GM12878 (cell line): Measurements from ENCODE around the gene PLCD1.

Experiments
- CBX5 ChIP-seq: sonication (generic); IDR thresholded peaks from 2 replicates; pipeline ENCODE4 v1.6.1; 2016; ENCODE audit warnings: low read depth, moderate library complexity, mild to moderate bottlenecking, inconsistent platforms
- EP300 ChIP-seq, 2 experiments: fragments of 150-350 bp in 1 of 2; IDR thresholded peaks; 2 replicates each; pipeline ENCODE4 v1.6.1; 2011 to 2012; ENCODE audit warnings: low read depth in 2 of 2, low read length in 2 of 2, borderline replicate concordance in 1 of 2, improper control_type of control experiment in 1 of 2, inconsistent platforms in 1 of 2; ENCODE audit not compliant: control insufficient read depth in 1 of 2
- MXI1 ChIP-seq: fragments of 150-350 bp; IDR thresholded peaks from 2 replicates; pipeline ENCODE4 v1.6.1; 2011; ENCODE audit warnings: low read depth, mild to moderate bottlenecking, inconsistent platforms, low read length, improper control_type of control experiment
- POLR2A ChIP-seq: IDR thresholded peaks from 2 replicates; pipeline ENCODE4 v1.6.1; 2011; ENCODE audit warnings: low read depth, mild to moderate bottlenecking, low read length
- RFX5 ChIP-seq: IDR thresholded peaks from 2 replicates; pipeline ENCODE4 v1.6.1; 2011; ENCODE audit warnings: low read depth, low read length, improper control_type of control experiment
- SIN3A ChIP-seq: IDR thresholded peaks from 2 replicates; pipeline ENCODE4 v1.6.1; 2012; ENCODE audit warnings: low read depth, low read length, improper control_type of control experiment
- TAF1 ChIP-seq: IDR thresholded peaks from 2 replicates; pipeline ENCODE4 v1.6.1; 2011; ENCODE audit warnings: mild to moderate bottlenecking, low read depth, low read length, borderline replicate concordance
- TF ChIP-seq, protein P1 (sequence below): fragments of 450-650 bp; IDR thresholded peaks from 2 replicates; pipeline ENCODE4 v1.6.1; 2017; ENCODE audit warnings: antibody characterized with exemption, mild to moderate bottlenecking, moderate library complexity
- TF ChIP-seq, protein P2 (sequence below), 3 experiments: IDR thresholded peaks in 2 of 3; conservative IDR thresholded peaks in 1 of 3; 2 replicates each; pipeline ENCODE4 v1.5.1; 2011; ENCODE audit warnings: low read depth in 3 of 3, low read length in 3 of 3, mild to moderate bottlenecking in 3 of 3, control low read depth in 2 of 3, moderate library complexity in 2 of 3, inconsistent platforms in 1 of 3, mixed read lengths in 1 of 3; ENCODE audit not compliant: control insufficient read depth in 2 of 3, insufficient read depth in 1 of 3; ENCODE audit errors: extremely low read depth in 1 of 3
- TF ChIP-seq, protein P3 (sequence below): fragments of 450-650 bp; formaldehyde crosslinking; IDR thresholded peaks from 2 replicates; pipeline ENCODE4 v1.5.0; 2022; ENCODE audit warnings: mild to moderate bottlenecking, missing genetic modification characterization

DNA sequence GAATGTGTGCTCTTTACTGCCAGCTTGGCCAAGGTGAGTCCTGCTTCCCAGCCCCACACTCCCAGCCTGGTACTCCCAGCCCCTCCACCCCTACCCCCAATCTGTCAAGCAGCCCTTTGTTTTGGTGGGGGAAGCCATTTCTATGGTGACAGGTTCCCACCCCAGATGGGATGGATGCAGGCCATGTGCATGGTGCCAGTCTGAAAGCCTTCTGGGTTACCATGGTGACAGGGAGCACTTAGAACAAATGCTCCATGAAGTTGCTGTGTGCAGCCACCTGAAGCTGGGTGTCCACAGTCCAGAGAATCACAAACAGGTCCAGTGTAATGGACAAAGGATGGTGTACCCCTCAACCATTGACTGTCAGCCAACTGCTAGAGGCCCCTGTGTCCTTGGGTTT lies 58.0 kb downstream of the PLCD1 start:
- TF ChIP-seq EP300 (IDR thresholded peaks at IDR 0.05; ENCODE audit: borderline replicate concordance in 1 of 2, control insufficient read depth in 1 of 2, low read depth in 2 of 2, low read length in 2 of 2) (no peak), RFX5 (no peak), SIN3A (no peak), MXI1 (no peak), POLR2A (no peak), TAF1 (no peak), CBX5 (no peak)
- TF ChIP-seq, protein P1, sequence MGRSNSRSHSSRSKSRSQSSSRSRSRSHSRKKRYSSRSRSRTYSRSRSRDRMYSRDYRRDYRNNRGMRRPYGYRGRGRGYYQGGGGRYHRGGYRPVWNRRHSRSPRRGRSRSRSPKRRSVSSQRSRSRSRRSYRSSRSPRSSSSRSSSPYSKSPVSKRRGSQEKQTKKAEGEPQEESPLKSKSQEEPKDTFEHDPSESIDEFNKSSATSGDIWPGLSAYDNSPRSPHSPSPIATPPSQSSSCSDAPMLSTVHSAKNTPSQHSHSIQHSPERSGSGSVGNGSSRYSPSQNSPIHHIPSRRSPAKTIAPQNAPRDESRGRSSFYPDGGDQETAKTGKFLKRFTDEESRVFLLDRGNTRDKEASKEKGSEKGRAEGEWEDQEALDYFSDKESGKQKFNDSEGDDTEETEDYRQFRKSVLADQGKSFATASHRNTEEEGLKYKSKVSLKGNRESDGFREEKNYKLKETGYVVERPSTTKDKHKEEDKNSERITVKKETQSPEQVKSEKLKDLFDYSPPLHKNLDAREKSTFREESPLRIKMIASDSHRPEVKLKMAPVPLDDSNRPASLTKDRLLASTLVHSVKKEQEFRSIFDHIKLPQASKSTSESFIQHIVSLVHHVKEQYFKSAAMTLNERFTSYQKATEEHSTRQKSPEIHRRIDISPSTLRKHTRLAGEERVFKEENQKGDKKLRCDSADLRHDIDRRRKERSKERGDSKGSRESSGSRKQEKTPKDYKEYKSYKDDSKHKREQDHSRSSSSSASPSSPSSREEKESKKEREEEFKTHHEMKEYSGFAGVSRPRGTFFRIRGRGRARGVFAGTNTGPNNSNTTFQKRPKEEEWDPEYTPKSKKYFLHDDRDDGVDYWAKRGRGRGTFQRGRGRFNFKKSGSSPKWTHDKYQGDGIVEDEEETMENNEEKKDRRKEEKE, result no peak
- TF ChIP-seq, protein P2, sequence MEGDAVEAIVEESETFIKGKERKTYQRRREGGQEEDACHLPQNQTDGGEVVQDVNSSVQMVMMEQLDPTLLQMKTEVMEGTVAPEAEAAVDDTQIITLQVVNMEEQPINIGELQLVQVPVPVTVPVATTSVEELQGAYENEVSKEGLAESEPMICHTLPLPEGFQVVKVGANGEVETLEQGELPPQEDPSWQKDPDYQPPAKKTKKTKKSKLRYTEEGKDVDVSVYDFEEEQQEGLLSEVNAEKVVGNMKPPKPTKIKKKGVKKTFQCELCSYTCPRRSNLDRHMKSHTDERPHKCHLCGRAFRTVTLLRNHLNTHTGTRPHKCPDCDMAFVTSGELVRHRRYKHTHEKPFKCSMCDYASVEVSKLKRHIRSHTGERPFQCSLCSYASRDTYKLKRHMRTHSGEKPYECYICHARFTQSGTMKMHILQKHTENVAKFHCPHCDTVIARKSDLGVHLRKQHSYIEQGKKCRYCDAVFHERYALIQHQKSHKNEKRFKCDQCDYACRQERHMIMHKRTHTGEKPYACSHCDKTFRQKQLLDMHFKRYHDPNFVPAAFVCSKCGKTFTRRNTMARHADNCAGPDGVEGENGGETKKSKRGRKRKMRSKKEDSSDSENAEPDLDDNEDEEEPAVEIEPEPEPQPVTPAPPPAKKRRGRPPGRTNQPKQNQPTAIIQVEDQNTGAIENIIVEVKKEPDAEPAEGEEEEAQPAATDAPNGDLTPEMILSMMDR (IDR thresholded peaks at IDR 0.05 in 2 of 3, conservative IDR thresholded peaks at IDR 0.05 in 1 of 3; ENCODE audit: control insufficient read depth in 2 of 3, extremely low read depth in 1 of 3, insufficient read depth in 1 of 3, low read depth in 3 of 3, low read length in 3 of 3), result no peak
- TF ChIP-seq, protein P3, sequence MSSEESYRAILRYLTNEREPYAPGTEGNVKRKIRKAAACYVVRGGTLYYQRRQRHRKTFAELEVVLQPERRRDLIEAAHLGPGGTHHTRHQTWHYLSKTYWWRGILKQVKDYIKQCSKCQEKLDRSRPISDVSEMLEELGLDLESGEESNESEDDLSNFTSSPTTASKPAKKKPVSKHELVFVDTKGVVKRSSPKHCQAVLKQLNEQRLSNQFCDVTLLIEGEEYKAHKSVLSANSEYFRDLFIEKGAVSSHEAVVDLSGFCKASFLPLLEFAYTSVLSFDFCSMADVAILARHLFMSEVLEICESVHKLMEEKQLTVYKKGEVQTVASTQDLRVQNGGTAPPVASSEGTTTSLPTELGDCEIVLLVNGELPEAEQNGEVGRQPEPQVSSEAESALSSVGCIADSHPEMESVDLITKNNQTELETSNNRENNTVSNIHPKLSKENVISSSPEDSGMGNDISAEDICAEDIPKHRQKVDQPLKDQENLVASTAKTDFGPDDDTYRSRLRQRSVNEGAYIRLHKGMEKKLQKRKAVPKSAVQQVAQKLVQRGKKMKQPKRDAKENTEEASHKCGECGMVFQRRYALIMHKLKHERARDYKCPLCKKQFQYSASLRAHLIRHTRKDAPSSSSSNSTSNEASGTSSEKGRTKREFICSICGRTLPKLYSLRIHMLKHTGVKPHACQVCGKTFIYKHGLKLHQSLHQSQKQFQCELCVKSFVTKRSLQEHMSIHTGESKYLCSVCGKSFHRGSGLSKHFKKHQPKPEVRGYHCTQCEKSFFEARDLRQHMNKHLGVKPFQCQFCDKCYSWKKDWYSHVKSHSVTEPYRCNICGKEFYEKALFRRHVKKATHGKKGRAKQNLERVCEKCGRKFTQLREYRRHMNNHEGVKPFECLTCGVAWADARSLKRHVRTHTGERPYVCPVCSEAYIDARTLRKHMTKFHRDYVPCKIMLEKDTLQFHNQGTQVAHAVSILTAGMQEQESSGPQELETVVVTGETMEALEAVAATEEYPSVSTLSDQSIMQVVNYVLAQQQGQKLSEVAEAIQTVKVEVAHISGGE (CRISPR knock-in tag), result no peak
